SIG-M5 (cell line): ENCODE measurements around the gene TUBB1.
A peak's percentile ranks its signal among the peaks of the same experiment; 100 is the strongest.
"Not testable (repeated sequence)": the region's sequence is repeated elsewhere in the genome, so short reads cannot be mapped to it uniquely, and the experiment has no call there.

Experiments used
- DNase-seq: peaks from one replicate; lab custom pipeline; 2025; lab: John Stamatoyannopoulos, UW

Gene TUBB1

GRCh38 chr20:59022754-59023153 is 3.5 kb downstream of the TUBB1 start:
- no peak for DNase-seq

- no peak for DNase-seq
Observed at GRCh38 chr20:59023616-59024015, 4.4 kb downstream of the TUBB1 start.

- DNase-seq, result no peak
Observed at GRCh38 chr20:59024111-59024530, 4.9 kb downstream of the TUBB1 start.

- DNase-seq, result no peak
Observed at GRCh38 chr20:59025086-59025485, 5.9 kb downstream of the TUBB1 start.

GRCh38 chr20:59025511-59025910 is 6.3 kb downstream of the TUBB1 start:
- DNase-seq, result no peak

GRCh38 chr20:59026904-59027740 is 7.9 kb downstream of the TUBB1 start:
- DNase-seq, result no peak

GRCh38 chr20:59027741-59028320 is 8.6 kb downstream of the TUBB1 start:
- no peak for DNase-seq

- DNase-seq, result no peak
Observed at GRCh38 chr20:59028812-59029211, 9.6 kb downstream of the TUBB1 start.

GRCh38 chr20:59030911-59031563 is 11.8 kb downstream of the TUBB1 start:
- DNase-seq, result no peak

- no peak for DNase-seq
Observed at GRCh38 chr20:59031564-59032022, 12.4 kb downstream of the TUBB1 start.

- DNase-seq, result peak; percentile 72
Observed at GRCh38 chr20:59032023-59032712, 12.9 kb downstream of the TUBB1 start, which contains the start of gene ATP5F1E. Gene ATP5F1E (minus strand): TSS chr20:59032335. CDS start chr20:59032251, 84 bp downstream.

- peak; percentile 23 for DNase-seq
Observed at GRCh38 chr20:59032713-59033059, 13.5 kb downstream of the TUBB1 start.

GRCh38 chr20:59033093-59033492 is 13.9 kb downstream of the TUBB1 start:
- no peak for DNase-seq

- DNase-seq, result no peak
Observed at GRCh38 chr20:59033616-59034165, 14.5 kb downstream of the TUBB1 start.

GRCh38 chr20:59035381-59035780 is 16.2 kb downstream of the TUBB1 start:
- no peak for DNase-seq

GRCh38 chr20:59037386-59037785 is 18.2 kb downstream of the TUBB1 start:
- no peak for DNase-seq

- DNase-seq, result no peak
Observed at GRCh38 chr20:59039233-59039632, 20.0 kb downstream of the TUBB1 start.

- DNase-seq, result no peak
Observed at GRCh38 chr20:59040667-59041066, 21.4 kb downstream of the TUBB1 start.

- not testable (repeated sequence) for DNase-seq
Observed at GRCh38 chr20:59041487-59041886, 22.3 kb downstream of the TUBB1 start.

GRCh38 chr20:59042151-59042795 is 23.0 kb downstream of the TUBB1 start, which contains the start of gene PRELID3B:
Gene PRELID3B (minus strand): TSS chr20:59042786. CDS start chr20:59042730, 56 bp downstream.
- no peak for DNase-seq
